HG03354 (cell line): Measurements from ENCODE around the gene KDELR3.
"Not testable (repeated sequence)": the region's sequence is repeated elsewhere in the genome, so short reads cannot be mapped to it uniquely, and the experiment has no call there.

Experiments
- ATAC-seq: cut with Tn5 transposase; IDR thresholded peaks from one replicate; pipeline ENCODE4 v1.9.1; 2021; ENCODE audit warnings: mild to moderate bottlenecking; ENCODE audit not compliant: unreplicated experiment, poor library complexity, severe bottlenecking

The KDELR3 gene

DNA sequence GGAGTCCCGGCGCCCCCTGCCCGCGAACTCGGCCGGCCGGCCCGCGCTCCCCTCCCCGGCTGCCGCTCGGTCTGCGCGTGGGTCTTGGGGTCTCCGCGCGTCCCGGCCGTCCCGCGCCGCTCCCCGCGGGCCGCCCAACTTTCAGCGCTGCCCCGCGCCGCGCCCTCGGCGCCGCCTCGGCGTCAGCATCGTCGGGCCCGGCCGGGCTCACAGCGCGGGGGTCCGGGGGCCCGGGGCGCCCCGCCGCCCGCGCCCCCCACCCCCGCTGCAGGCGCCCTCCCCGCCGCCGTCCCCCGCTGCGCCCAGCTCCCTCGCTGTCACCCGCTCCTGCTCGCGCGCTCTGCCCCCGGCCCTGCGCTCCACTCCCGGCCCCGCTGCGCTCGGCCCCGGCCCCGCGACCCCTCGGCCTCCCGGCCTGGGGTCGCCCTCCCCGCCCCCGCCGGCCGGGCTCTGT lies 12.8 kb upstream of the KDELR3 start, which contains the start of gene KCNJ4:
TSS of gene KCNJ4 (minus strand) at position 124 of the 454 bp plus-strand sequence. CDS start 27,067 bp downstream, outside the sequence.
- ATAC-seq: no peak

DNA sequence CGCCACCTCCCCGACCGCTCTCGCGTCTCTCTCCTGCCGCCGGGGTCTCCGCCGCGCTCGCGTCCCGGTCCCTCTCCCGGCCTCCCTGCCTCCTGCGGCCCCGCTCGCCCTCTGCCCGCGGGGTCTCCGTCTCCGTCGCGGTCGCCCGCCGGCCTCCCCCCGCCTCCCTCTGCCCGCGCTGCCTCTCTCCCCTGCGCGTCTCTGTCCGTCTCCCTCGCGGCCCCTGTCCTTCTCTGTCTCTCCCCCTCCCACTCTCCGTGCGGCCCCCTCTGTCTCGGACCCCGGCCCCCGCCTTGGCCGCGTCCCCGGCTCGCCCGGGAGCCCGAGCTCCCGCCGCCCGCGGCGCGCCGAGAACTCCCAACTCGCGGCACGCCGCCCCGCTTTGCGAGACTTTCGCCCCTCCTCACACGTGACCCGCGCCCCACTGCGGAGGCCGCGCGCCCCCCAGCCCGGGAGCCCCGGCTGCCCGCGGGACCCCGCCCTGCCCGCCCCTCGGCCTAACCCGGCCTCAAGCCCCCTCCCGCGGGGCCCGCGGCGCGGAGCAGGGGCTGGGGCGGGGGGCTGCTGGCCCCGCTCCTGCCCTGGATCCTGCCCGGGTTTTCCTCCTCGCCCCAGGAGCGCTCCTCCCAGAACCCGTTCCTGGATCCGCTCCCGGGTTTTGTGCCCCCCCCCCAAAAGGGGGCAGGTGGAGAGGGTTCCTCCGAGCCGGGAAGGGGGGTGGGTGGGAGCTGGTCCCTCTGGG lies 12.2 kb upstream of the KDELR3 start:
- ATAC-seq: no peak

DNA sequence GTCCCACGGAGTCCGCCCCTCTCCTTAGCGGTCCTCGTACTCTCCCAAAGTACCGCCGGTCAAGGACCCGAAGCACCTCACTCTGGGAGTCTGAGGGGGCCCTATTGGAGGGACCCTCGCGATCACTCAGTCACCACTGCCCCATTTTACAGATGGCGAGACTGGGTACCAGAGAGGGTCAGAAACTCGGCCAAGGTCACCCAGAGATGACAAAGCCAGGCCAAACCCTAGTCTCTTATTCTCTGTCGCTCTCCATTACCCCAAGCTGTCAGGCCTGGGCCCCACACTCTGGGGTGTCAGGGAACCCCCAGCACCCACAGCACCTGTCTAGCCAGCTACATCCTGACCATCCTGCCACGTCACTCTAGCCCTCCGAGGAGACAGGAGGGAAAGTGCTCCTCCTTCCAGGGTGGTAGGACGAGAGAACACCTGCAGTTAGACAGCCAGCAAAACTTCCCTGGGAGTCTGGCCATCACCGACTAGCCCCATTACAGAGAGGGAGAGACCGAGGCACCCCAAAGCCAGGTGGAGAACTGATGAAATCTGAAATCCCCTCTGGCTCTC lies 11.5 kb upstream of the KDELR3 start:
- no peak for ATAC-seq

DNA sequence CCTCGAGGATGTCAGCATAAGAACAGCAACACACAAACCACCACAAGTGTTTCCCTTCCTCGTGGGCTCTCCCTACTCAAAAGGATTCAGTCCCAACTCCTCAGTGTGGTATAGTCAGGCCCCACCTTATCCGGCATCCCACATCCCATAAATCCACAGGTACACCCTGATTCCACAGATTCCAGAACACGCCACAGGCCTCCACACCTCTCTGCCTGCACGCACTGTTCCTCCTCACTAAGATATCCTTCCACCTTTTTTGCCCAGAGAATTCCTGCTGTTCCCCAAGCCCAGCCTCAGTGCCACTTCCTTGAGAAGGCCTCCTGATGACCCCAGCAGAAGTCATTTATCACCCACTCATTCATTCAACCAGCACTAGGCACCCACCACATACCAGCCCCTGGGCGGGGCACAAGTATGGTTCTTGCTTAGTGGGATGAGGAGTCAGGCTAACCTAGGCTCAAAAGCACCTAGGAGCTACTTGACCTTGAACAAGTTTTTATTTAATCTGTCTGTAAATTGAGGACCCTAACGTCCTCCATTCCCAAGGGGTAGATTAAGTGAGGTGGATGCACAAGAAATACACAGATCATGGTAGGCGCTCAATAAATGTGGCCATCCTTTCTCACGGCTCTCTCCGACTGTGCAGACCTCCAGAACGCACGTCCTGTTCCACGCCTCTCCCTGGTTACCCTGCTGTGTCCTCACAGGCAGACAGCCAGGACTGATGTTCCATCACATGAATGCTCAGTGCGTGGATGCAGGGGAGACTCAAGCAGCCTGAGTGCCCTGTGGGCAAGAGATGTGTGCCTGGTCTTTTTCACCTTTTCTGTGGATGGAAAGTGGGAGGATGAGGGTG lies 10.8 kb upstream of the KDELR3 start:
- ATAC-seq: no peak

DNA sequence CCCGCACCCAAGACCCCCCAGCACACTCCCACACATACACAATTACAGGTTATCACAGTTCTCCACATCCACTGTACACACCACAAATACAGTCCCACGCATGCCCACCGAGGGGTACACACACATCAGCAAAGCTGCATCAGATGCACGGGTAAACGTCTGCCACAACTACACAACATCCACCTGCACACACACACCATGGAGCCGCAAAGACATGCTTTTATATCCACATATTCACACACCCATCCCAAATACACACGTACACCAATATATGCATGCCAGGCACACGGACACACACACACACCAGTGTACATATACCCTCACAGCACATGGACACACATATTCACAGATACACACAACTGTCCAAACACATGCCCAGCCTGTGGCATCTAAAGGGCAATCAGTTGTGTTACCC lies 7.5 kb upstream of the KDELR3 start:
- ATAC-seq: no peak

DNA sequence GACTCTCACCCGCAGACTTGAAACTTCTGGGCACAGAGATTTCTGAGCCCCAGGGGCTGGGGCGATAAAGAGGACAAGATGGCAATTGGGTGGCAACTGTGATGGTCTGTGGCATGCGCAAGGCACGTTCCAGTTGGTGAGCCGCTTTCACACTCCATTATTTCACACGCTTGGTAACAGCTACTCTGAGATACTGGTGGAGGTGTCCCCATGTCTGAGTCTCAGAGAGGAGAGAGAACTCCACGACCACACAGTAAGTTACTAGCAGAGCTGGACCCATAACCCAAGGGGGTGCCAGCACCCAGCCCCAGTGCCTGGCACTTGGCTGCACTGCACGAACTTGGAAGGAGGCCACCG lies 6.9 kb upstream of the KDELR3 start:
- ATAC-seq: no peak

DNA sequence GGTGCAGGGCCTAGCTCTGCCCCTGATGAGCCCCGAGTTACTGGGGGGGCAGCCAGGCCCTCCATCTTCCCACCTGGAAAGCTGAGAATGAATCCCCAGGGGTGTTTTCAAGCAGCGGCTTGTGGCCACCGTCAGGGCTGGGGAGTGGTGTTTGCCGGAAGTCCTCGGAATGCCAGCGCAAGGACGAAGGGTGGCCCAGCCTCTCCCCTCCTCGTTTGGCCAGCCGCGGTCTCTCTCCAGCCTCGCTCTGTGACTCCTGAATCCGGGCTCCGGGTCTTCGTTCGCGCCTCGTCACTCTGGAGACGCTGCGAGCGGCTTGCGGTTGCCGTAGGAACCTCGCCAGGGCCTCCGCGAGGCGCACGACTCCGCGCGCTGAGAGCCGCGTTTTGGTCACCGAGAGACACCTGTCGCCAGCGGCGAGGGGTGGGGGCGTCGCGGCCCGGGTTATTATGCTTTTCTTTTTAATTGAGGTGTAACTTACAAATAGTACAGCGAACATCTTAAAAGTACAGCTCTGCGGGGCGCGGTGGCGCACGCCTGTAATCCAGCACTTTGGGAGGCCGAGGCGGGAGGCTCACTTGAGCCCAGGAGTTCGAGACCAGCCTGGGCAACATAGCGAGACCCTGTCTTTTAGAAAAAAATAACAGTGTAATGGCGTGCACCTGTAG lies 6.3 kb upstream of the KDELR3 start:
- no peak for ATAC-seq

DNA sequence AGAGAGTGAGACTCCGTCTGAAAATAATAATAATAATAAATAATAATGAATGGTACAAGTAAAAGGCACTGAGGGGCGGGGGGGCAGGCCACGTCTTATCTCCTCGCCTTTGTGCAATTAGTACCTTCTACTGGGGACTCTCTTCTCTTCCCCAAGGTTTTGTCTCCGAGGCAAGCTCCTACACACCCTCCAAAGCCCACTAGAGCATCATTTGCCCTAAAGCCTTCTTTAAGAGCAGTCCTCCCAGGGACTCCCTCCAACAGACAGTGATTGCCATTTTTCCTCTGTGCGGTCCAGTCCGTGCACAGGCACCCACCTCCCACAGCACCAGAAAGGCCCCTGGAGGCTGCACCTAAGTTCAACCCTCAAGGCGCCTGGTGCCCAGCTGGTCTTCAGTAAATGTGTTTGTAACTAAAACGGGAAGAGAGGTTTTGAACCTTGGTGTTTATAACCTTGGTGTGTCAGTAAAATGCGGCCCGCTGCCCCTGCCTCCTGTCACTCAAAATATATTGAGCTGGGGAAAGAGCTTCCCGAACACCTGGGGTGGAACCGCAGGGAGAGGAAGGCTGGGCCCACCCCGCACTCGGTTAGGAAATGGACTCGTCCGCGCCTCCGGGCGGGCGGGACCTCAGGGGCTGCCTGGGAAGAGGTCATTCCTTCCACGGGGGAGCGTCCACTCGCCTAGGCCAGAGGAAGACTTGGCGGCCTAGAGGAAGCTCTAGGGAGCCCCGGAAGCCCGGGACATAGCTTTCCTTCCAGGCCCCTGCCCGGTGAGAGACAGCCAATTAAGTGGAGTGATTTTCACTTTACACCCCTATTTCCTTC lies 4.7 kb upstream of the KDELR3 start:
- ATAC-seq: no peak

DNA sequence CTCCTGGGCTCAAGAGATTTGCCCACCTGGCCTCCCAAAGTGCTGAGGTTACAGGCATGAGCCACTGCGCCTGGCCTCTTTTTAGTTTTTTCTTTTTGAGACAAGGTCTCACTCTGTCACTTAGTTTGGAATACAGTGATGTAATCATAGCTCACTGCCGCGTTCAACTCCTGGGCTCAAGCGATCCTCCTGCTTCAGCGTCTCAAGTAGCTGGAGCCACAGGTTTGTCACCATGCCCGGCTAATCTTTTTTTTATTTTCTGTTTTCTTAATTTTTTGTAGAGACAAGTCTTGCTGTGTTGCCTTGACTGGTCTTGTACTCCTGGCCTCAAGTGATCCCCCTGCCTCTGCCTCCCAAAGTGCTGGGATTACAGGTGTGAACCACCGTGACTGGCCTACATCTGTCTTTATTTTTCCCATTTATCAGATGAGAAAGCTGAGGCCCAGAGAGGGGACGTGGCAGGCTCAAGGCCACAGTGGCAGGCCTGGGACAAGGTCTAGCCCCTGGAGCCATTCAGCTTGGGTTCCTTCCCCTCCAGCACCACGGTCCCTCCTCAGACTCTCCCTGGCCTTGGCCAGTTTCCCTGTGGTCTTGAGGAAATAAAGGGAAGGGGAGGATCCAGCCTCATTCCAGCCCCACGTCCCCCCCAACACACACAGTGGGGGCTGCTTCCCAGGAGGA lies 2.8 kb upstream of the KDELR3 start:
- no peak for ATAC-seq

DNA sequence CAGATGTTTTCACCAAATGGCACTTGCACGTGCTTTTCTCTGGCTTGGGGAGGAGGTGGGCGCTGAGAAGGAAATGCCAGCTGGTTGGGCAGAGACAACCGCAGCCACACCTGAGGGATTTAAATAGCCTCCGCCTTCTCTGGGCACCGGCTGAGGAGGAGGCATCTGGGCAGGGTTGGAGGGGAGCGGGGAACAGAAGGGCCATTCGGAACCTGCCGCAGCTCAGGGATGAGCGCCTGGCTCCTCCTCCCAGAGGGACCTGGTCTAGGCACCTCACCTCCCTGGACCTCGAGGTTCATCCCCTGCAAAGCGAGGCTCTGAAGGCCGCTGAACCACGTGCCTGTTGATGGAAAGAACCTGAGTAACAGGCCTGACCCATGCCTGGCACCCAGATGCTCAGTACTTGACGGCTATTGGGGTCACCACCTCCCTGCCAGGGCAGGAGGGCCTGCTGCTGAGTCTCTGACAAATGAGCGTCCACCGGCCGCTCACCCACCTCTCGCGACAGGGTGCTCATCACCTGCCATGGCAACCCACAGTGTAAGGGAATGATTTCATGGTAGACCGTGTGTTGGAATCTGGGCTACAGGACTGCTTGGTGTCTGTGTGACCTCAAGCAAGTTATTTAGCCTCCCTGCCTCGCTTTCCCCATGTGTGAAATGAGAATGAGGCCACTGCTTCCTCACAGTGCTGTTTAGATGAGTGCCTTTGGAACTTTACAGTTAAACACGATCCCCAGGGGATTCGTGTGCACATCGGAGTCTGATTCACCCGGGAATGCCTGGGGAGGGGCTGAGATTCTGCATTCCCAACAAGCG lies 2.0 kb upstream of the KDELR3 start:
- ATAC-seq: no peak

DNA sequence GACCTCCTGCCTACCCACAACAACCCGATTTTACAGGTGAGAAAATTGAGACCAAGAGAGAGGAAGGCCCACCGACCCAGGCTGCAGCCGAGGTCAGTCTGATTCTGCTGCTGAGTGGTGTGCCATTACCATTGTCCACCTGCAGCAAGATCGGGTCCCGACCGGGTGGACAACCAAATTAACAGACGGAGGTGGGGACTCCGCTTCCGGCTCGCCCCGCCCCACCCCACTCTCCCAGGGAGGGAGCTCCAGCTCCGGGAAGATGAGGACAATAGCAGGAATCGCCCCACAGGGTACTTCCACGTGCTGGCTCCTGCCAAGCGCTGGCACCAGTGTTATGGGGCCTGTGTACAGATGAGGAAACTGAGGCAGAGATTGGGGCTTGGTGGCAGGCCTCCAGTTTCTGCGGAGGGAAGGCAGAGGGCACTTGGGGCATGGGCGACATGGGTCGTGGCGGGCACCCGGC lies 425 bp upstream of the KDELR3 start:
- no peak for ATAC-seq

DNA sequence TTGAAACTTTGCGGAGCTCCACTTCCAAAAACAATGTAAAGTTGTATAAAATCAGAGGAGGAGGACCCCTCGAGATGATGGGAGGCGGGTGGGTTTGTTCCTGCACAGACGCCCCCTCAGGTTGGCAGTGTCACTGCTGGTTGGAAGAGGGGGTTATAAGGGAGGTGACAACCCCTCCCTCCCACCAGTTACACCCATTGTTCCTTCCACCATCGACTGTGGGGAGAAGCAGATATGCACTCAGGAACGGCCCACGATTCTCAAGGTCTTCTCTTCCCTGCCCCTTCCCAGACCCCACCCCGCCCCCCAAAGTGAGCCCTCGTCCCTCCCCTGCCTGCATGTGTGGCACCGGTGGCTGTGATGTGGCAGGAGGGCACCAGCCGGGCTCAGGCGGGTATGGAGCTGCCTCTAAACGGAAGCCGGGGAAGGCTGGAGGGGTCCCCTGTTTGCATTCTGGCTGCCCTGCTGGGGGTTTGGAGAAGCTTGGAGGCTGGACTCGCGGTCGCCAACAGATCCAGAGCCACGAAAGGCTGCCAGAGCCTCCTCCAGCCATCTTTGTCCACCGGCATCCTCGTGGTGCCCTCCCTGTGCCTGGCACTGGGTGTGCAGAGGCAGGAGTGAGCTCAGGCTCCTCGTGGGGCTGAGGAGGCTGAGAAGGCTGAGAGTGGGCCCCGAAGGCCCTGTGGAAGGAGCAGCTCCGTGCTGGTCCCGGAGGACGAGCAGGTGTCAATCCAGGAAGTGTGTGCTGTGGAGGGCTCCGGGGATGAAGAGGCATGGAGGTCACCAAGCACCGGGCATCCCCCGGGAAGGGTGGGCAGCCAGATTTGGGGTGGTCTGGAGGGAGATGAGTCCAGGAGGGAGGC lies 778 bp downstream of the KDELR3 start:
- no peak for ATAC-seq

DNA sequence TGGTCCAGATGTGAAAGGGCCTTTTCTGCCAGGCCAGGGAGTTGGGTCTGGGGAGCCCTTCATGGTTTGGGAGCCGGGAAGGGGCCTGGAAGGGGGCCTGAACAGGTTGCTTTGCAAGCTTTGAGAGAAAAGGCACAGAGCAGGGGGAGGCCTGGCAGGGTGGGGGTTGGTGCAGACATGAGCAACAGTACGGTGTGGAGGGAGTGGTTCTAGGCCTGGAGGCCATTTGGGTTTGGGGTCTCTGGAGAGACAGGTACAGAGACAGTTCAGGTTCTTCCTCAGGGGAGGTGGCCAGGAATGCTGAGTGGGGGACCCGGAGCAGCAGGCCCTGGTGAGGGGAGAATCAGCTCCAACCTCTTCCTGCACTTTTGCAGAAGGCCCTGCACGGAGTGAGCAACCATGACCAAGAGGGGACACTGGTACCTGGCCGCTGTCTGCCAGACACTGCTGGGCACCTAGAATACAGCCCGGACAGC lies 1.4 kb downstream of the KDELR3 start:
- ATAC-seq: no peak

DNA sequence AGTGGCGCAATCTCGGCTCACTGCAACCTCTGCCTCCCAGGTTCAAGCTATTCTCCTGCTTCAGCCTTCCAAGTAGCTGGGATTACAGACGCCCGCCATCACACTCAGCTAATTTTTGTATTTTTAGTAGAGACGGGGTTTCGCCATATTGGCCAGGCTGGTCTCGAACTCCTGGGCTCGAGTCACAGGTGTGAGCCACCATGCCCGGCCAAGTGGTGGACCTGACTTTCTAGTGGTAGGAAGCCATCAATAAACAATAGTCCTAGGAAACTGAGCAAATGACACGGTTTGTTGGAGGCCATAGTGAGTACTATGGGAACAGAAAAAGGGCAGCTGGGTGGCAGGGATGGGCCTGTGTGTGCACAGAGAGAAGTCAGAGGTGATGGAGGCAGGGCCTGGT lies 2.3 kb downstream of the KDELR3 start:
- not testable (repeated sequence) for ATAC-seq

DNA sequence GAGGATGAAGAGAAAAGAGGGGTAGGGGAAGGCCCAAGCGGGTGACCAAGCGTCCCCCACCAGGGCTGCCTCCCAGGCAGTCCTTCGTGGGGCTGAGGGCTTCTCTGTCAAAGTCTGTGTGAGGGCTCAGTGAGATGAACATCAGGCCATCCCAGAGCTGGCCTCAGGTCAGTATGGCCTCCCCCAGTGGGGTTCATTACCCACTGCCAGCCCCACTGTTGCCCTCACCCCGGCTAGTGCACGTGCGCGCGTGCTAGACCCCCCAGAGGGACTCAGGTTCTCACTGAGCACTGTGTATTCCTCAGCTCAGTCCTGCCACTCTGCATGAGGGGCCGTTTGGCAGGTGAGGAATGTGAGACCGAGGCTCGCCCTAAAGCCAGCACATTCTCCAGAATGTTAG lies 3.3 kb downstream of the KDELR3 start:
- no peak for ATAC-seq

DNA sequence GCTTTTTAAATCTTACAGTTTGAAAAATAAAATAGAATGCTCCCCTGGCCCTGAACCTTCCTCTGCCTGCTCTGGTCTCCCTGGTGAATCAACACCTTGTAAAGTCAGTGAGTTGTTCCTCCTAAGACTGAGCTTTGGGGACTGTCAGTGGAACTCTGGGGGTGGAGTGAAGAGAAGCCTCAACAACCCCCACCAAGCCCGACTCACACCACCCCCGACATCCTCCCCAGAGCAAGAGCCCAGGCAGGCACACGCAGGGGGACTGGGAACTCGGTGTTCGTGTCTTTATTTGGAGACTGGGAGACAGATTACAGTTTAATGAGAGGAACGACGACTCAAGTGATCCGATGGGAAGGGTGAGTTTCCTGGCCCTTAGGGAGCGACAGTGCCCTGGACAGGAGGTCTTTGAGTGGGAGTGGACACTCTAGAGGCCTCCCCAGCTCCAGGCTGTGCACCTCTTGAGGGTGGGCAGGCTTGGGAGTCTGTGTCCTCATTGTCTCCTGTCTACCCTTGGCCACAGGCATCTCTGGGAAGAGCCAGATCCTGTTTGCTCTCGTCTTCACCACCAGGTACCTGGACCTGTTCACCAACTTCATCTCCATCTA lies 6.2 kb downstream of the KDELR3 start:
- no peak for ATAC-seq
